ENCODE data around the gene GPR17. TPM values are rescaled to one million over a fixed set of nuclear protein-coding genes. Genes with fewer than 3 reads are reported as not detected.

The GPR17 gene
- total RNA-seq, 2 donors from 2014 or later, result 0.16 to 0.20 TPM

- no peaks in the 10 kb centered on the region for H3K36me3 ChIP-seq
- intact Hi-C loops (cut with DNase I), result no loop called here
- TF ChIP-seq, protein P1, sequence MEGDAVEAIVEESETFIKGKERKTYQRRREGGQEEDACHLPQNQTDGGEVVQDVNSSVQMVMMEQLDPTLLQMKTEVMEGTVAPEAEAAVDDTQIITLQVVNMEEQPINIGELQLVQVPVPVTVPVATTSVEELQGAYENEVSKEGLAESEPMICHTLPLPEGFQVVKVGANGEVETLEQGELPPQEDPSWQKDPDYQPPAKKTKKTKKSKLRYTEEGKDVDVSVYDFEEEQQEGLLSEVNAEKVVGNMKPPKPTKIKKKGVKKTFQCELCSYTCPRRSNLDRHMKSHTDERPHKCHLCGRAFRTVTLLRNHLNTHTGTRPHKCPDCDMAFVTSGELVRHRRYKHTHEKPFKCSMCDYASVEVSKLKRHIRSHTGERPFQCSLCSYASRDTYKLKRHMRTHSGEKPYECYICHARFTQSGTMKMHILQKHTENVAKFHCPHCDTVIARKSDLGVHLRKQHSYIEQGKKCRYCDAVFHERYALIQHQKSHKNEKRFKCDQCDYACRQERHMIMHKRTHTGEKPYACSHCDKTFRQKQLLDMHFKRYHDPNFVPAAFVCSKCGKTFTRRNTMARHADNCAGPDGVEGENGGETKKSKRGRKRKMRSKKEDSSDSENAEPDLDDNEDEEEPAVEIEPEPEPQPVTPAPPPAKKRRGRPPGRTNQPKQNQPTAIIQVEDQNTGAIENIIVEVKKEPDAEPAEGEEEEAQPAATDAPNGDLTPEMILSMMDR (IDR thresholded peaks at IDR 0.05), result no peak
These were observed 9.4 kb upstream of the GPR17 start for GRCh38 chr2:127636248-127637235.

GRCh38 chr2:127637236-127637630 is 8.7 kb upstream of the GPR17 start:
- H3K27me3 ChIP-seq, result no peaks in the 10 kb centered on the region
- intact Hi-C loops (cut with DNase I), result no loop called here
- TF ChIP-seq, protein P1 (IDR thresholded peaks at IDR 0.05), result no peak
- H3K36me3 ChIP-seq, result no peaks in the 10 kb centered on the region
- no peak overlapping the region for H3K4me3 ChIP-seq
- no peaks in the 10 kb centered on the region for H3K4me1 ChIP-seq
- peak overlapping the region; percentile 40 for H3K27ac ChIP-seq
- no peaks in the 10 kb centered on the region for H3K9me3 ChIP-seq
- no peak overlapping the region for H3K9ac ChIP-seq (ENCODE audit: low read depth in 2 of 2, low read length in 2 of 2)
- DNase-seq, result no peak

More at GRCh38 chr2:127636248-127637235, 9.4 kb upstream of the GPR17 start:
- DNase-seq, result peak; percentile 68
- no peaks in the 10 kb centered on the region for H3K4me1 ChIP-seq
- peak overlapping the region in 1 of 2 donors; percentile 26 for H3K9ac ChIP-seq (ENCODE audit: low read depth in 2 of 2, low read length in 2 of 2)
- H3K4me3 ChIP-seq, result no peak overlapping the region
- no peaks in the 10 kb centered on the region for H3K9me3 ChIP-seq
- H3K27ac ChIP-seq, result no peak overlapping the region
- no peaks in the 10 kb centered on the region for H3K27me3 ChIP-seq

GRCh38 chr2:127637725-127638252 is 8.2 kb upstream of the GPR17 start:
- TF ChIP-seq, protein P1 (IDR thresholded peaks at IDR 0.05), result no peak
- no peak for DNase-seq
- peak overlapping the region; percentile 57 for H3K27ac ChIP-seq
- peak overlapping the region in 1 of 2 donors; percentile 19 for H3K9ac ChIP-seq (ENCODE audit: low read depth in 2 of 2, low read length in 2 of 2)
- intact Hi-C loops (cut with DNase I), result no loop called here
- no peak overlapping the region for H3K4me3 ChIP-seq
- no peaks in the 10 kb centered on the region for H3K36me3 ChIP-seq
- H3K27me3 ChIP-seq, result no peaks in the 10 kb centered on the region
- H3K4me1 ChIP-seq, result no peaks in the 10 kb centered on the region
- H3K9me3 ChIP-seq, result no peaks in the 10 kb centered on the region

GRCh38 chr2:127638361-127639110 is 7.4 kb upstream of the GPR17 start:
- TF ChIP-seq, protein P1 (IDR thresholded peaks at IDR 0.05), result no peak
- peak overlapping the region; percentile 57 for H3K27ac ChIP-seq
- H3K36me3 ChIP-seq, result no peaks in the 10 kb centered on the region
- no peaks in the 10 kb centered on the region for H3K4me1 ChIP-seq
- H3K9me3 ChIP-seq, result no peaks in the 10 kb centered on the region
- no peak for DNase-seq
- no peaks in the 10 kb centered on the region for H3K27me3 ChIP-seq
- peak overlapping the region in 1 of 2 donors; percentile 19 for H3K9ac ChIP-seq (ENCODE audit: low read depth in 2 of 2, low read length in 2 of 2)
- intact Hi-C loops (cut with DNase I), result no loop called here
- H3K4me3 ChIP-seq, result no peak overlapping the region

GRCh38 chr2:127639111-127639474 is 6.9 kb upstream of the GPR17 start:
- H3K27me3 ChIP-seq, result no peaks in the 10 kb centered on the region
- H3K27ac ChIP-seq, result no peak overlapping the region
- H3K9ac ChIP-seq (ENCODE audit: low read depth in 2 of 2, low read length in 2 of 2), result no peak overlapping the region
- TF ChIP-seq, protein P1 (IDR thresholded peaks at IDR 0.05), result no peak
- no peaks in the 10 kb centered on the region for H3K36me3 ChIP-seq
- H3K4me1 ChIP-seq, result no peaks in the 10 kb centered on the region
- no peak overlapping the region for H3K4me3 ChIP-seq
- intact Hi-C loops (cut with DNase I), result no loop called here
- no peak for DNase-seq
- no peaks in the 10 kb centered on the region for H3K9me3 ChIP-seq

Measured in colonic mucosa (tissue), 4 donors.